GF-D8 (cell line): Measurements from ENCODE around the gene HHEX.
"Not testable (repeated sequence)": the region's sequence is repeated elsewhere in the genome, so short reads cannot be mapped to it uniquely, and the experiment has no call there.

Experiments used
- DNase-seq: peaks from one replicate; lab custom pipeline; 2025; lab: John Stamatoyannopoulos, UW

HHEX gene

GRCh38 chr10:92689663-92690210, at the start of gene HHEX:
Gene HHEX (plus strand): TSS chr10:92689955. CDS start chr10:92689987, 32 bp downstream.
- peak; percentile 67 for DNase-seq

- DNase-seq = no peak
These were observed 49.6 kb upstream of the HHEX start for GRCh38 chr10:92640107-92640506.

GRCh38 chr10:92641492-92641891, 48.3 kb upstream of the HHEX start:
- DNase-seq = no peak

- no peak for DNase-seq
These were observed 44.8 kb upstream of the HHEX start for GRCh38 chr10:92644921-92645320.

GRCh38 chr10:92650864-92651263, 38.9 kb upstream of the HHEX start:
- DNase-seq = not testable (repeated sequence)

GRCh38 chr10:92655426-92655825, 34.3 kb upstream of the HHEX start:
- DNase-seq = no peak

- DNase-seq = no peak
These were observed 33.3 kb upstream of the HHEX start for GRCh38 chr10:92656266-92656961.

- DNase-seq = no peak
These were observed 32.7 kb upstream of the HHEX start for GRCh38 chr10:92657024-92657423.

GRCh38 chr10:92662848-92663247, 26.9 kb upstream of the HHEX start:
- no peak for DNase-seq

GRCh38 chr10:92664322-92664721, 25.4 kb upstream of the HHEX start:
- no peak for DNase-seq

- no peak for DNase-seq
These were observed 22.7 kb upstream of the HHEX start for GRCh38 chr10:92667078-92667477.

GRCh38 chr10:92677708-92678107, 12.0 kb upstream of the HHEX start:
- no peak for DNase-seq

GRCh38 chr10:92678206-92678605, 11.5 kb upstream of the HHEX start:
- no peak for DNase-seq

GRCh38 chr10:92681306-92681834, 8.4 kb upstream of the HHEX start:
- DNase-seq = no peak

GRCh38 chr10:92688573-92688926, 1.2 kb upstream of the HHEX start:
- no peak for DNase-seq

- peak; percentile 35 for DNase-seq
These were observed 660 bp upstream of the HHEX start for GRCh38 chr10:92688927-92689662.

- peak; percentile 82 for DNase-seq
These were observed 608 bp downstream of the HHEX start for GRCh38 chr10:92690211-92690914.

GRCh38 chr10:92690915-92691590, 1.3 kb downstream of the HHEX start:
- DNase-seq = peak; percentile 100

GRCh38 chr10:92691591-92692079, 1.9 kb downstream of the HHEX start:
- DNase-seq = peak; percentile 89

GRCh38 chr10:92692080-92692671, 2.4 kb downstream of the HHEX start:
- no peak for DNase-seq
